GM12878 (cell line): ENCODE measurements around the gene PRSS57. TPM values are rescaled to one million over a fixed set of nuclear protein-coding genes. Genes with fewer than 3 reads are reported as not detected.

Source experiments
- ATAC-seq: fragments of 200-7000 bp; cut with Tn5 transposase; 3 replicates; pipeline ENCODE4 v1.9.1; 2020; ENCODE audit warnings: mild to moderate bottlenecking, moderate library complexity
- BruUV-seq: library from RNA; stranded (reverse); fragments of 400-500 nt; replicated peaks from 2 replicates; lab custom pipeline; 2021; lab: Mats Ljungman, UMichigan
- CTCF ChIA-PET: fragments of 300-600 bp; sonication (Branson Sonifier 250); formaldehyde crosslinking; extraction: SDS; loops from one replicate; lab custom pipeline; 2021; ENCODE audit warnings: inconsistent platforms; lab: Yijun Ruan, JAX
- POLR2A ChIA-PET: fragments of 350-600 bp; formaldehyde crosslinking; extraction: SDS; loops from one replicate; lab custom pipeline; 2021; ENCODE audit warnings: inconsistent platforms; lab: Charles Lee
- RAD21 ChIA-PET: fragments of 300-600 bp; sonication (Branson Sonifier 250); formaldehyde crosslinking; loops from one replicate; lab custom pipeline; 2023; ENCODE audit warnings: antibody characterized with exemption; ENCODE audit not compliant: unreplicated experiment; lab: Charles Lee
- SMC1A ChIA-PET: fragments of 300-600 bp; sonication (Branson Sonifier 250); formaldehyde crosslinking; loops from one replicate; lab custom pipeline; 2023; ENCODE audit not compliant: unreplicated experiment, uncharacterized antibody; lab: Charles Lee
- DNase-seq: peaks from one replicate; pipeline ENCODE4 v3.0.0-alpha.2; 2011; ENCODE audit warnings: low read depth, low spot score
- FAIRE-seq: peaks from 3 replicates; lab custom pipeline; 2011; peaks lifted over from hg19 to GRCh38; lab: Jason Lieb, UNC
- H2AFZ ChIP-seq: 2 replicates; pipeline ENCODE4 v1.6.0; 2011; ENCODE audit warnings: low read depth, low read length, control low read depth; ENCODE audit not compliant: control insufficient read depth
- H3K27ac ChIP-seq: 2 replicates; pipeline ENCODE4 v1.5.1; 2011; ENCODE audit warnings: control low read depth; ENCODE audit not compliant: control insufficient read depth, insufficient read depth
- H3K27me3 ChIP-seq, 2 experiments: replicated peaks in 1 of 2; 2 replicates each; pipeline versions ENCODE4 v1.6.0 to v1.6.1; 2011; ENCODE audit warnings: low read length in 1 of 2; ENCODE audit not compliant: control insufficient read depth in 2 of 2, insufficient read depth in 2 of 2
- H3K36me3 ChIP-seq, 2 experiments: 2 replicates each; pipeline ENCODE4 v1.5.1; 2011; ENCODE audit warnings: low read length in 1 of 2; ENCODE audit not compliant: control insufficient read depth in 2 of 2, insufficient read depth in 2 of 2
- H3K4me1 ChIP-seq: 2 replicates; pipeline ENCODE4 v1.6.1; 2011; ENCODE audit warnings: mild to moderate bottlenecking, low read length, moderate library complexity, mixed read lengths; ENCODE audit not compliant: control insufficient read depth, insufficient read depth
- H3K4me2 ChIP-seq: 2 replicates; pipeline ENCODE4 v1.6.0; 2011; ENCODE audit warnings: control low read depth; ENCODE audit not compliant: control insufficient read depth, insufficient read depth
- H3K4me3 ChIP-seq: fragments of 200-600 bp; sonication (generic); 2 replicates; pipeline ENCODE4 v1.5.1; 2016
- H3K79me2 ChIP-seq: 2 replicates; pipeline ENCODE4 v1.6.0; 2011; ENCODE audit warnings: low read length; ENCODE audit not compliant: control insufficient read depth, insufficient read depth
- H3K9ac ChIP-seq: 2 replicates; pipeline ENCODE4 v1.8.0; 2011; ENCODE audit warnings: low read length, control low read depth, mixed read lengths; ENCODE audit not compliant: control insufficient read depth, insufficient read depth
- H3K9me3 ChIP-seq: replicated peaks from 3 replicates; pipeline ENCODE4 v1.5.1; 2011; ENCODE audit warnings: mild to moderate bottlenecking, low read length; ENCODE audit not compliant: control insufficient read depth, insufficient read depth
- H4K20me1 ChIP-seq: 2 replicates; pipeline ENCODE4 v1.6.0; 2011; ENCODE audit not compliant: control insufficient read depth, insufficient read depth
- BACH1 ChIP-seq: fragments of 450-650 bp; IDR thresholded peaks from 2 replicates; pipeline ENCODE4 v1.6.1; 2017; ENCODE audit warnings: mild to moderate bottlenecking, borderline replicate concordance
- DPF2 ChIP-seq: fragments of 450-650 bp; IDR thresholded peaks from 2 replicates; pipeline ENCODE4 v1.6.1; 2017; ENCODE audit warnings: mild to moderate bottlenecking
- FOXM1 ChIP-seq: IDR thresholded peaks from 2 replicates; pipeline ENCODE4 v1.6.1; 2012; ENCODE audit warnings: low read depth, mild to moderate bottlenecking, inconsistent platforms, low read length, moderate library complexity
- MXI1 ChIP-seq: fragments of 150-350 bp; IDR thresholded peaks from 2 replicates; pipeline ENCODE4 v1.6.1; 2011; ENCODE audit warnings: low read depth, mild to moderate bottlenecking, inconsistent platforms, low read length, improper control_type of control experiment
- WGBS: methylation state at CpG from one replicate; pipeline ENCODE4 v1.1.6; 2016; ENCODE audit warnings: low lambda C conversion rate; ENCODE audit not compliant: insufficient replicate concordance, insufficient coverage; ENCODE audit errors: missing lambda C conversion rate; 5-methylcytosine and 5-hydroxymethylcytosine counted together
- in situ Hi-C: fragments of 300-500 bp; cut with MboI; formaldehyde crosslinking; loops from 9 replicates; pipeline ENCODE4 v1.14.3; 2018; ENCODE audit warnings: mixed read lengths
- intact Hi-C: fragments of 100-400 bp; cut with micrococcal nuclease; formaldehyde crosslinking; loops from one replicate; pipeline ENCODE4 v1.14.2; 2022; ENCODE audit not compliant: unreplicated experiment
- polyA plus RNA-seq, 11 experiments: library from polyadenylated mRNA; depleted of rRNA in 4 of 11; unstranded in 6 of 11; stranded (reverse) in 5 of 11; fragments of >200 nt; fragmentation: Nextera tagmentation in 4 of 11; fragmentation: Illumina TruSeq in 1 of 11; extraction: Ambion mirVana in 4 of 11; extraction: Trizol in 1 of 11; gene quantifications; 1 replicate in 1 of 11; 2 replicates in 10 of 11; pipeline versions ENCODE4 v1.2.1 to v1.2.3, GENCODE V29; 2011 to 2016; ENCODE audit warnings: inconsistent platforms in 2 of 11, missing spikeins in 2 of 11, low read depth in 1 of 11
- total RNA-seq, 4 experiments: library from RNA; depleted of rRNA in 3 of 4; stranded (reverse); fragments of >200 nt in 3 of 4; fragmentation: Illumina TruSeq in 1 of 4; extraction: Trizol in 1 of 4; gene quantifications; 2 replicates each; pipeline versions ENCODE4 v1.2.1 to v1.2.3, GENCODE V29; 2013 to 2021
- TF ChIP-seq, protein P1 (sequence below): fragments of 450-650 bp; IDR thresholded peaks from 2 replicates; pipeline ENCODE4 v1.6.1; 2017; ENCODE audit warnings: low read depth, mild to moderate bottlenecking, moderate library complexity

PRSS57 gene
- total and polyA plus RNA-seq, 10 of the 15 experiments (the other 5 are each of a cell fraction or from before 2014, with no cell fraction given), result not detected

DNA sequence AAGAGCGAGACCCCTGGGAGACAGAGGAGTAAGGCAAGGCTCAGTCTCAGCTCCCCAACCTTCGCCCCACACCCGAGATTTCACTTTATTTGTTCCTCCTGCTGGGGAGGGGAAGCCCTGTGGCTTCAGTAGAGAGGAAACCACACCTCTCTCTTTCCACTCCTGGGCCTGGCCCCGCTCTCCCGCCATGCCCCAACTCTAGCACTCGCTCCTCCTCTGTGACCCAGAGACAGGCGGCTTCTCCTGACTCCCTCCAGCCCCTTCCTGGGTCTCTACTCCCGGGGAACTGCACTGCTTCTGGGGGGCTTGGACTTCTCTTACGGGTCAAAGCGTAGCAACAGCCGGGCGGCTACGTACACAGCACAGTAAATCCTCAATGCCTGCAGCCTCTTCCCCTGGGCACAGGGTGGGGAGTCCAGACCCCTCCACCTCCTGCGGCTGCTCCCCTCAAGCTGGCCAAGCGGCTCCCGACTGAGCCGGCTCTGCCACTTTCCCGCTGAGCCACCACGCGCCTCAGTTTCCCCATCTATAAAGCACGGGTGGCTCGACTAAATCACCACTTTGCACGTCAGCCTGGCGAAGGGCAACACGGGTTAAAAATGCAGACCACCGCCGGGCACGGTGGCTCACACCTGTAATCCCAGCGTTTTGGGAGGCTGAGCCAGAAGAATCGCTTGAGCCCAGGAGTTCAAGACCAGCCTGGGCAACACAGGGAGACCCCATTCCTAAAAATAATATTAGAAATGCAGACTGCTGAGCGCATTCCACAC, 33.6 kb downstream of the PRSS57 start (continued):
- 0 out of 2 replicates have a peak, but pooled peaks have one; percentile 9 for TF ChIP-seq BACH1
- peak; percentile 17; the same call in 1 of the 2 replicates for TF ChIP-seq MXI1
- TF ChIP-seq, protein P1, sequence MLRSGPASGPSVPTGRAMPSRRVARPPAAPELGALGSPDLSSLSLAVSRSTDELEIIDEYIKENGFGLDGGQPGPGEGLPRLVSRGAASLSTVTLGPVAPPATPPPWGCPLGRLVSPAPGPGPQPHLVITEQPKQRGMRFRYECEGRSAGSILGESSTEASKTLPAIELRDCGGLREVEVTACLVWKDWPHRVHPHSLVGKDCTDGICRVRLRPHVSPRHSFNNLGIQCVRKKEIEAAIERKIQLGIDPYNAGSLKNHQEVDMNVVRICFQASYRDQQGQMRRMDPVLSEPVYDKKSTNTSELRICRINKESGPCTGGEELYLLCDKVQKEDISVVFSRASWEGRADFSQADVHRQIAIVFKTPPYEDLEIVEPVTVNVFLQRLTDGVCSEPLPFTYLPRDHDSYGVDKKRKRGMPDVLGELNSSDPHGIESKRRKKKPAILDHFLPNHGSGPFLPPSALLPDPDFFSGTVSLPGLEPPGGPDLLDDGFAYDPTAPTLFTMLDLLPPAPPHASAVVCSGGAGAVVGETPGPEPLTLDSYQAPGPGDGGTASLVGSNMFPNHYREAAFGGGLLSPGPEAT, result peak; percentile 57
- TF ChIP-seq, all 136 proteins: peak for 14

DNA sequence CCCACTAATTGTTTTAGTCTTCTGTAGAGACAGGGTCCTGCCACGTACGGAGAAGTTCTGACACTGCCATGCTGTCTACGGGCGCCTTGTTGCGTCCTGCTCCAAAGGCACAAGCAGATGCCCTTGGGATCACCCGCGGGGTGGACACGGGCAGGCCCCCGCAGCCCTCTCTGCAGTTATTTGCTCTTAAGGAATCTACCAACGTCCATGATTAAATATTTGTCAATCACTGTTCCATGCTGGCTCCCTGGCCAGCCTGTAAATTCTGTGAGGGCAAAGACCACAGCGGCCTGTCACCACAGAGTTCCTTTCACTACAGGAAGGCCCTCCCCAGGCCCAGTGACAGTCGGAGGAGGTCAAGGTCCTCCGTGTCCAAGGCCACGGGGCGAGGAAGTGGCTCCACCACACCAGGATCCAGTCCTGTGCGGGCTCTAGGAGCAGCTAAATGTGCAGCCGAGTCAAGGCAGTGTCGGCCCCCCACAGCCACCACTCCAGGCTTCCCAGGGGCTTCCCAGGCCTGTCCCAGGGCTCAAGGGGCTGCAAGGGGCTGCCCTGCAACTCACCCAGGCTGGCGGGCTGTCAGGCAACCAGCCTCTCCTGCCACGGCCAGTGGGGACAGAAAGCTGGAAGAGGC, 34.3 kb downstream of the PRSS57 start:
- Histone ChIP-seq H3K27me3 (no peaks in the 10 kb centered on the region), H3K4me3 (peak overlapping the region; percentile 98), H3K9ac (peak overlapping the region; percentile 95), H2AFZ (no peak overlapping the region), H3K9me3 (no peaks in the 10 kb centered on the region), H3K36me3 (peaks cover 0 to 22% of the 10 kb centered on the region in 2 experiments; a peak in 3 of 4 replicates), H3K4me2 (peak overlapping the region; percentile 98), H3K4me1 (peaks cover 19% of the 10 kb centered on the region), H3K27ac (peak overlapping the region; percentile 90), H4K20me1 (peaks cover 12% of the 10 kb centered on the region), H3K79me2 (peaks cover 71% of the 10 kb centered on the region)
- ChIA-PET RAD21 (interaction anchor here (1.1 kb wide), 1 partner anchor 73 kb away, joined by 4 read pairs; no protein-coding TSS in a partner anchor), CTCF (interaction anchor here (0.8 to 1.0 kb wide), 2 partner anchors 18 to 305 kb away, joined by 3 to 4 read pairs; no protein-coding TSS in a partner anchor), SMC1A (interaction anchor here (0.7 to 0.9 kb wide), 2 partner anchors 28 to 86 kb away, joined by 3 read pairs; no protein-coding TSS in a partner anchor), POLR2A (interaction anchor here (0.7 to 1.6 kb wide), 4 partner anchors 20 to 73 kb away, joined by 3 to 6 read pairs (median 4); no protein-coding TSS in a partner anchor)
- no peak for DNase-seq
- peak; percentile 18 for FAIRE-seq
- 0% methylated on average over 19 of the region's 20 CpGs for WGBS
- in situ Hi-C loops, result no loop called here
- intact Hi-C loops, result no loop called here
- TF ChIP-seq FOXM1, result no peak
- TF ChIP-seq DPF2, result 0 out of 2 replicates have a peak, but pooled peaks have one; percentile 23
- peak; percentile 2 for ATAC-seq
- no TSS peak for BruUV-seq
